ENCODE results near the gene GNG13. TPM values are rescaled to one million over a fixed set of nuclear protein-coding genes. Genes with fewer than 3 reads are reported as not detected.

Gene GNG13
- total RNA-seq, 1 donor from 2014 or later = not detected

DNA sequence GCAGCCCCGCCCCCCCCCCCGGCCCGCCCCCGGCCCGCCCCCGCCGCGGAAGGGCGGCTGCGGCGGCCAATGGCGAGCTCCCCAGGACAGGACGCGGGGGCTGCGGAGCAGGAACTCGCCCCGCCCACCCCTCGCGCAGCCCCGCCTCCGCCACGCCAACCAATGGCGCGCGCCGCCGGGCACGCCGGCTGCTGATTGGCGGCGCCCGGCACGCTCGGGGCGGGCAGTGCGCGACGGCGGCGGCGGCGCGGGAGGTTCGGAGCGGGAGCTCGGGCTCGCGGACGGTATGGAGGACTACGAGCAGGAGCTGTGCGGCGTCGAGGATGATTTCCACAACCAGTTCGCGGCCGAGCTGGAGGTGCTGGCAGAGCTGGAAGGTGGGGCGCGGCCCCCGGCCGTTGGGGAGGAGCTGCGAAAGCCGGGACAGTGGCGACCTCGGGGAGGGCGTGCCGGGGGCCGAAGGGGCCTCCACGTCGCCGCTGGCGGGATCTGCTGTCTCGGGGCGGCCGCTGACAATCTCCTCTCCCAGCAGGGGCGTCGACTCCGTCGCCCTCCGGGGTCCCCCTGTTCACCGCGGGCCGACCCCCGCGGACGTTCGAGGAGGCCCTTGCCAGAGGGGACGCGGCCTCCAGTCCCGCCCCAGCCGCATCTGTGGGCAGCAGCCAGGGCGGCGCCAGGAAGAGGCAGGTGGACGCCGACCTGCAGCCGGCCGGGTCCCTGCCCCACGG is 12.0 kb downstream of the GNG13 start, which contains the start of gene CHTF18:
CHTF18 (plus strand) TSS at position 222 of the 728 bp plus-strand sequence; CDS start at position 287, 65 bp downstream.
- H3K4me3 Mint-ChIP-seq = peak within 1 kb of the TSS; percentile 87
- H3K27me3 Mint-ChIP-seq (ENCODE audit: low read depth) = no peaks in the 10 kb centered on the region
- H3K27ac Mint-ChIP-seq (ENCODE audit: unreplicated experiment) = no peak within 1 kb of the TSS
- H3K9me3 Mint-ChIP-seq = no peaks in the 10 kb centered on the region
- H3K36me3 Mint-ChIP-seq (ENCODE audit: low read depth) = peaks cover 5% of the 10 kb centered on the region
- DNase-seq (ENCODE audit: low read depth, low spot score) = peak; percentile 91
- no peaks in the 10 kb centered on the region for H3K4me1 Mint-ChIP-seq
- TF ChIP-seq, protein P1, sequence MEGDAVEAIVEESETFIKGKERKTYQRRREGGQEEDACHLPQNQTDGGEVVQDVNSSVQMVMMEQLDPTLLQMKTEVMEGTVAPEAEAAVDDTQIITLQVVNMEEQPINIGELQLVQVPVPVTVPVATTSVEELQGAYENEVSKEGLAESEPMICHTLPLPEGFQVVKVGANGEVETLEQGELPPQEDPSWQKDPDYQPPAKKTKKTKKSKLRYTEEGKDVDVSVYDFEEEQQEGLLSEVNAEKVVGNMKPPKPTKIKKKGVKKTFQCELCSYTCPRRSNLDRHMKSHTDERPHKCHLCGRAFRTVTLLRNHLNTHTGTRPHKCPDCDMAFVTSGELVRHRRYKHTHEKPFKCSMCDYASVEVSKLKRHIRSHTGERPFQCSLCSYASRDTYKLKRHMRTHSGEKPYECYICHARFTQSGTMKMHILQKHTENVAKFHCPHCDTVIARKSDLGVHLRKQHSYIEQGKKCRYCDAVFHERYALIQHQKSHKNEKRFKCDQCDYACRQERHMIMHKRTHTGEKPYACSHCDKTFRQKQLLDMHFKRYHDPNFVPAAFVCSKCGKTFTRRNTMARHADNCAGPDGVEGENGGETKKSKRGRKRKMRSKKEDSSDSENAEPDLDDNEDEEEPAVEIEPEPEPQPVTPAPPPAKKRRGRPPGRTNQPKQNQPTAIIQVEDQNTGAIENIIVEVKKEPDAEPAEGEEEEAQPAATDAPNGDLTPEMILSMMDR (conservative IDR thresholded peaks at IDR 0.05) = no peak

DNA sequence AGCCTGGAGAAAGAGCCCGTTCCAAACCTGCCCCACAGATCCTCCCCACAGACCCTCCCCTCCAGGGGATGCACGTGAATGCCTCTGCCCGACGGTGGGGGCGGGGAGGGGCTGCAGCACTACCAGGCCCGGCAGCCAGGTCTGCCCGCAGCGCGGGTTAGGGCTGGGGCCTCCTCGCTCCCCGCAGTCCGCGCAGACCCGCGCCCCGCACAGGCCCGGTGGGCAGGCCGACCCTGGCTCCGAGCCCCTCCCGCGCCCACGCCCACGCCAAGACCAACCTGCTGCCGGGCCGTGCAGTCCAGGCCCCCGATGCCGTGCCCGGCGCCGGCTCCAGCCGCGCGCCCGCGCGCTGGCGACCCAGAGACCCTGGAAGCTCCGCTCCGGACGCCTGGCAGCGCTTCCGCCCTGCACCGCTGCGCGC is 12.5 kb downstream of the GNG13 start, which contains the start of gene RPUSD1:
RPUSD1 (minus strand) TSS at position 404 of the 421 bp plus-strand sequence. CDS start 644 bp downstream, outside the sequence.
- Mint-ChIP-seq H3K36me3 (ENCODE audit: low read depth) (peaks cover 5% of the 10 kb centered on the region), H3K27ac (ENCODE audit: unreplicated experiment) (no peak within 1 kb of the TSS), H3K27me3 (ENCODE audit: low read depth) (no peaks in the 10 kb centered on the region), H3K4me1 (no peaks in the 10 kb centered on the region), H3K9me3 (no peaks in the 10 kb centered on the region), H3K4me3 (peak within 1 kb of the TSS; percentile 87)
- DNase-seq (ENCODE audit: low read depth, low spot score) = no peak
- TF ChIP-seq, protein P1 (conservative IDR thresholded peaks at IDR 0.05) = no peak

DNA sequence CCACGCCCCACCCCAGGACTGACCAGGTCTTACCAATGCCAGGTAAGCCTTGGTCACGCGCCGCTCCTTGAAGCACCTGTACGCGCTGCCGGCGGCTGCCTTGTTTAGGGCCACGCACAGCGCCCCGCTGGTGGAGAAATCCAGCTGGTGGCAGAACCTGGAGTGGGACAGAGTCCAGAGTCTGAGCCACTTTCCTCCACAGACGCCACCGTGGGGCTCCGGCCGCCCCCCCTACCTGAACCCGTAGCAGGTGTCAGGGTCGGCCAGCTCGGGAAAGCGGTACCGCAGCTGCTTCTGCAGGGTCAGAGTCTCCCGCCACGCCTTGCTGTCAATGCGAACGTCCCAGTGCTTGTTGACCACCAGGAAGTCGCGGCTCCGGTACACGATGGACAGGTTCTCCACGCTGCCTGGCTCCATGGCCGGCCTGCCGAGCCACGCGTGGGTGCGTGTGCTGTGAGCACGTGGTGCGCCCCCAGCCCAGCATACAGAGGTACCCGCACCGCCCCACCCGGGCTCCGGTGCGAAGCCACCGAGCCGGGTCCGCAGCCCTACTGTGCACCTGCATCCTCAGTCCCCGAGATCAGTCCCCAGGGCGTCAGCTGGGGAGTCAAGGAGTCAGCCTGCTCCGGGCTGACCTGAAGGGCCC is 13.1 kb downstream of the GNG13 start:
- Mint-ChIP-seq H3K27me3 (ENCODE audit: low read depth) (no peaks in the 10 kb centered on the region), H3K4me3 (peak overlapping the region; percentile 87), H3K27ac (ENCODE audit: unreplicated experiment) (no peak overlapping the region), H3K4me1 (no peaks in the 10 kb centered on the region), H3K36me3 (ENCODE audit: low read depth) (peaks cover 5% of the 10 kb centered on the region), H3K9me3 (no peaks in the 10 kb centered on the region)
- no peak for DNase-seq (ENCODE audit: low read depth, low spot score)
- TF ChIP-seq, protein P1 (conservative IDR thresholded peaks at IDR 0.05) = no peak

DNA sequence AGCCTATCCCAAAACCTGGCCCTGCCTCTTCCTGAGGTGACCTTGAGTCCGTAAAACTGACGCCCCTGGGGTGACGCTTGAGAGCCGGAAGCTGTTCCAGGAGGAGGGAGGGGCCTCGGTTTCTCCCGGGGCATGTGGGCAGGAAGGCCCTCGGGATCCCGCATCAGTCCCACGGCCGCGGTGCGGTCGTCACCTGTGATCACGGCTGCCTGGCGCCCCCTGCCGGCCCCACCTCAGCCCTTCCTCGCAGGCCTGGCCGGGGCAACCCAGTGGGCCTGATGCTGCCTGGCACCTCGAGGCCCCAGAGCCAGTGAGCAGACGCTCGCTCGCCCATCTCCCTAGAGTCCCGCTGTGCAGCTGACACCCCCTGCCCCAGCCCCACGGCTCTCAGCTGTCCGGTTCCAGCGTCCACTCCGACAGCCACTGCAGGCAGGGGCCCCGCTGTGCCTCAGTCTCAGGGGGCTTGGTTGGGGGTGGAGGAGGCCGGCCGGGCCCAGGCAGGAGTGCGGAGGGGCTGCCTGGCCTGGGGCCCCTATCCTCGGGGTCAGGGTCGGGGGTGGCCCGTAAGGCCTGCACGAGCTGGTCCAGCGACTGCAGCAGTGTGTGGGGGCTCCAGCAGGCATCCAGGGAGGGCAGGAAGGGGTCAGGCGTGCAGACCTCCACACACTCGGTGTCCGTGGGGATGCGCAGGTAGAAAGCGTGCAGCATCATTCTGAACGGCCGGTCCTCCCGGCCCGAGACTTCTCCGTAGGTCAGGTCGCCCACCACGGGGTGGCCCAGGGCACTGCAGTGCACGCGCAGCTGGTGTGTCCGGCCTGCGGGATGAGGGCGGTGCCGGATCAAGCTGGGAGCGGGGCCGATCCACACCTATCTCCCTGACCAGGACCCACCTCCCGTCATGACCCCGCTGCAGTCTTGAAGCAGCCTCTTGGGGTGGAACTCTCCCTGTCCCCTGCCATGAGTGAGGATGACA is 14.7 kb downstream of the GNG13 start:
- peak overlapping the region; percentile 71 for H3K4me3 Mint-ChIP-seq
- no peak overlapping the region for H3K27ac Mint-ChIP-seq (ENCODE audit: unreplicated experiment)
- H3K36me3 Mint-ChIP-seq (ENCODE audit: low read depth) = no peaks in the 10 kb centered on the region
- TF ChIP-seq, protein P1 (conservative IDR thresholded peaks at IDR 0.05) = peak; percentile 89
- H3K4me1 Mint-ChIP-seq = no peaks in the 10 kb centered on the region
- peak; percentile 71 for DNase-seq (ENCODE audit: low read depth, low spot score)
- H3K9me3 Mint-ChIP-seq = no peaks in the 10 kb centered on the region
- H3K27me3 Mint-ChIP-seq (ENCODE audit: low read depth) = no peaks in the 10 kb centered on the region

DNA sequence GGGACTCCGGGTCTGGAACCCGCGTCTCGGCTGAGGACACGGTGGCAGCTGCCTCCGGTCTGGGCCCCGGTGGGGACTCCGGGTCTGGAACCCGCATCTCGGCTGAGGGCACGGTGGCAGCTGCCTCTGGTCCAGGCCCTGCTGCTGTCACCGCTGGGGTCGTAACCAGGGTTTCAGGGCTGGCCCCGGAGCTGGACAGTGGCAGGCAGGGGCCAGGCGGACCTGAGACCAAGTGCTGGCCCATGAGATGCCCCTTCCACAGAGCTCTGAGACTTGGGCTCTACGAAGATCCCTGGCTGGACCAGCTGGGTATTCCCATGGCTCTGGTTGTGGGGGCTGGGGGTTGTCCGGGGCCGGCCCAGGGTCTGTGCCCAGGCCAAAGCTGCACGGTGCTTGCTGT is 16.1 kb downstream of the GNG13 start:
- no peaks in the 10 kb centered on the region for H3K9me3 Mint-ChIP-seq
- H3K36me3 Mint-ChIP-seq (ENCODE audit: low read depth) = no peaks in the 10 kb centered on the region
- no peak for DNase-seq (ENCODE audit: low read depth, low spot score)
- H3K27ac Mint-ChIP-seq (ENCODE audit: unreplicated experiment) = no peak overlapping the region
- H3K27me3 Mint-ChIP-seq (ENCODE audit: low read depth) = no peaks in the 10 kb centered on the region
- TF ChIP-seq, protein P1 (conservative IDR thresholded peaks at IDR 0.05) = no peak
- H3K4me1 Mint-ChIP-seq = no peaks in the 10 kb centered on the region
- H3K4me3 Mint-ChIP-seq = peak overlapping the region; percentile 71
